Suprapubic skin (tissue), 3 donors: Measurements from ENCODE around the gene TXNDC2.

ENCODE experiments used
- CTCF ChIP-seq, 2 donors: fragments of 200-600 bp in 1 of 2; fragments of 450-650 bp in 1 of 2; sonication (generic) in 1 of 2; IDR thresholded peaks; one replicate each; pipeline ENCODE4 v1.5.1; 2016 to 2019; ENCODE audit warnings: antibody characterized with exemption in 2 of 2, mild to moderate bottlenecking in 1 of 2, moderate library complexity in 1 of 2
- EP300 ChIP-seq: sonication (generic); formaldehyde crosslinking; IDR thresholded peaks from one replicate; pipeline ENCODE4 v1.6.1; 2017; ENCODE audit warnings: antibody characterized with exemption
- POLR2A ChIP-seq, 2 donors: fragments of 450-650 bp; IDR thresholded peaks; one replicate each; pipeline ENCODE4 v1.6.1; 2017; ENCODE audit warnings: antibody characterized with exemption in 2 of 2, mild to moderate bottlenecking in 2 of 2, moderate library complexity in 2 of 2

GRCh38 chr18:9890957-9891356, 5.2 kb downstream of the TXNDC2 start:
- no peak for TF ChIP-seq POLR2A (IDR thresholded peaks at IDR 0.05)
- no peak for TF ChIP-seq EP300
- TF ChIP-seq CTCF (IDR thresholded peaks at IDR 0.05), result no peak
